ENCODE data around the gene LDAF1. TPM values are rescaled to one million over a fixed set of nuclear protein-coding genes. Genes with fewer than 3 reads are reported as not detected.
"Not testable (repeated sequence)": the region's sequence is repeated elsewhere in the genome, so short reads cannot be mapped to it uniquely, and the experiment has no call there.

LDAF1 gene
- total RNA-seq: 10 to 100 TPM; 11.0 to 11.2 TPM
- 14.1 TPM for polyA plus RNA-seq (2013, experiment 1 of 2)
- 14.8 TPM for polyA plus RNA-seq (2013, experiment 2 of 2)
- total RNA-seq: 1.4 to 27.1 (median 14.3) reads per million in 172 experiments

DNA sequence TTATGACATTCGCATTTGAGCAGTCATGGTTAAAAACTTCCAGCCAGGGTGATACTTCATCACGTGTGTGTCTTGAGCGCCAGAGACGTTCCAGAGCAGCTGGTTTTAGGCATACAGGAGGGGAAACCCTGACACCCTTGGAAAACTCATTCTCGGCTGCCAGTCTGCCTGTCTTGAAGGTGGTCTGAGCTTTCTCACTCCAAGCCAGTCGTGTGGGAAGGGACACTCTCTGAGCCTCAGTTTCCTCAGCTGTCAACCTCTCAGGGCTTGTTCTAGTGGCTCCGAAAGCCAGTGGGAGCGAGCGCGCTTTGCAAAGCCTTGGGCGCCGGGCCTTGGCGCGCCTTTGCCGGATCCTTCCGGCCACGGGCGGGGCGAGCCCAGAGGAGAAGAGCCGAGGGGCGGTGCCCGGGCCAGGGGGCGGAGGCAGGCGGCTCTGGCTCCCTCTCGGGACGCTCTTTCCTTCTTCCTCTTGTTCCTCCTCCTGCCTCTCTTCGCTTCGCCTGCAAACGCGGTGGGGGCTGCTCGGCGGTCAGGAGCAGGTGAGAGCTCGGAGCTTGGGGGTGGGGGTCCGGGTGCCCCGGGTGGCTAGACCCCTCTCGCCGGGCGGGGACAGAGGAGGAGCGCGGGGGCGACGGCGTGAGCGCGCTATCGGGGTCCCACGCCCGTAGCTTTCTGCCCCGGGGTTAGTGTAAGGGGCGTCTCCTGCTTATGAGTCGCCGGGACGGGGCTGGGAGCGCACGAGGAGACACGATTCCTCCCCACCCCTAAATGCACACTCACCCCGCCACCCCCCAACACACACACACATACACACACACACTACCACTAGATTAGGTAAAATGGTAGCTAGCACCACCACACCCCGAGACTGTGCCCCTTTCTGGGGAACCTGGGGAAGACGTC is at the start of gene LDAF1:
Gene LDAF1, plus strand, starts transcription at position 467 of the 903 bp plus-strand sequence. CDS start 2,509 bp downstream, outside the sequence.
- Histone ChIP-seq H3K27ac (ENCODE audit: low read depth in 1 of 2, low read length in 2 of 2) (peak within 1 kb of the TSS in 1 of 2 donors; percentile 14), H3K4me3 (ENCODE audit: low read length) (peak within 1 kb of the TSS; percentile 77), H3K4me1 (ENCODE audit: insufficient read depth, low read length) (peaks cover 22% of the 10 kb centered on the region), H3K9me3 (ENCODE audit: control insufficient read depth in 1 of 2, insufficient read depth in 1 of 2, low read length in 2 of 2) (no peaks in the 10 kb centered on the region), H3K27me3 (ENCODE audit: control insufficient read depth in 1 of 2, insufficient read depth in 2 of 2, low read length in 2 of 2) (no peaks in the 10 kb centered on the region), H3K36me3 (ENCODE audit: insufficient read depth, low read length) (no peaks in the 10 kb centered on the region)
- intact Hi-C loops (cut with DNase I, micrococcal nuclease): loop anchor here (5.0 to 10.0 kb wide), 2 partner anchors 136 to 256 kb away; partner anchors contain the start of genes DCUN1D3 (in 2 of the 2) and LYRM1 (in 2 of the 2)
- Mint-ChIP-seq H3K4me1 (ENCODE audit: low read depth) (peaks cover 26% of the 10 kb centered on the region), H3K36me3 (ENCODE audit: low read depth) (peaks cover 17% of the 10 kb centered on the region), H3K27me3 (no peaks in the 10 kb centered on the region), H3K27ac (peak within 1 kb of the TSS; percentile 41), H3K9me3 (no peaks in the 10 kb centered on the region), H3K4me3 (peak within 1 kb of the TSS; percentile 92)
- ATAC-seq (ENCODE audit: poor library complexity): peak; percentile 96
- CTCF ChIA-PET: no interaction called here
- POLR2A ChIA-PET: interaction anchor here (0.5 to 1.0 kb wide), 7 partner anchors 8 to 395 kb away, joined by 3 to 4 read pairs (median 3); partner anchors contain the start of genes ACSM3 and DCUN1D3
- TF ChIP-seq, protein P1, sequence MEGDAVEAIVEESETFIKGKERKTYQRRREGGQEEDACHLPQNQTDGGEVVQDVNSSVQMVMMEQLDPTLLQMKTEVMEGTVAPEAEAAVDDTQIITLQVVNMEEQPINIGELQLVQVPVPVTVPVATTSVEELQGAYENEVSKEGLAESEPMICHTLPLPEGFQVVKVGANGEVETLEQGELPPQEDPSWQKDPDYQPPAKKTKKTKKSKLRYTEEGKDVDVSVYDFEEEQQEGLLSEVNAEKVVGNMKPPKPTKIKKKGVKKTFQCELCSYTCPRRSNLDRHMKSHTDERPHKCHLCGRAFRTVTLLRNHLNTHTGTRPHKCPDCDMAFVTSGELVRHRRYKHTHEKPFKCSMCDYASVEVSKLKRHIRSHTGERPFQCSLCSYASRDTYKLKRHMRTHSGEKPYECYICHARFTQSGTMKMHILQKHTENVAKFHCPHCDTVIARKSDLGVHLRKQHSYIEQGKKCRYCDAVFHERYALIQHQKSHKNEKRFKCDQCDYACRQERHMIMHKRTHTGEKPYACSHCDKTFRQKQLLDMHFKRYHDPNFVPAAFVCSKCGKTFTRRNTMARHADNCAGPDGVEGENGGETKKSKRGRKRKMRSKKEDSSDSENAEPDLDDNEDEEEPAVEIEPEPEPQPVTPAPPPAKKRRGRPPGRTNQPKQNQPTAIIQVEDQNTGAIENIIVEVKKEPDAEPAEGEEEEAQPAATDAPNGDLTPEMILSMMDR (IDR thresholded peaks at IDR 0.05): no peak
- DNase-seq: peak; percentile 56 to 86 (median 76)

DNA sequence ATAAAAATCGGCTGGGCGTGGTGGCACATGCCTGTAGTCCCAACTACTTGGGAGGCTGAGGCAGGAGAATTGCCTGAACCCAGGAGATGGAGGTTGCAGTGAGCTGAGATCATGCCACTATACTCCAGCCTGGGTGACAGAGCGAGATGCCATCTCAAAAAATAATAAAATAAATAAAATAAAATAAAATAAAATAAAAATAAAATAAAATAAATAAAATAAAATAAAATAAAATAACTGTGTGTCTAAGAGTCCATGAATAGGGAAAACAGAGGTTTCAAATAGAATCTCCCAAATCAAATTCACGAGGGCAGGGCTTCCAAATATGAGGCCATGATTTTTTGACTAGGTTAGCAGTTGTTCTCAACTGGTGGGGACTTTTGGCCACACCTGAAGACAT is 42.9 kb upstream of the LDAF1 start:
- H3K36me3 ChIP-seq (ENCODE audit: insufficient read depth, low read length); CTCF ChIA-PET; H3K27ac Mint-ChIP-seq; H3K4me3 ChIP-seq (ENCODE audit: low read length); H3K27me3 Mint-ChIP-seq; H3K27me3 ChIP-seq (ENCODE audit: control insufficient read depth in 1 of 2, insufficient read depth in 2 of 2, low read length in 2 of 2); DNase-seq; H3K27ac ChIP-seq (ENCODE audit: low read depth in 1 of 2, low read length in 2 of 2); ATAC-seq (ENCODE audit: poor library complexity); H3K4me3 Mint-ChIP-seq; H3K9me3 ChIP-seq (ENCODE audit: control insufficient read depth in 1 of 2, insufficient read depth in 1 of 2, low read length in 2 of 2); H3K4me1 ChIP-seq (ENCODE audit: insufficient read depth, low read length); intact Hi-C loops (cut with DNase I, micrococcal nuclease); POLR2A ChIA-PET; H3K9me3 Mint-ChIP-seq: not testable (repeated sequence)
- H3K36me3 Mint-ChIP-seq (ENCODE audit: low read depth): peaks cover 13% of the 10 kb centered on the region
- H3K4me1 Mint-ChIP-seq (ENCODE audit: low read depth): peaks cover 20% of the 10 kb centered on the region

DNA sequence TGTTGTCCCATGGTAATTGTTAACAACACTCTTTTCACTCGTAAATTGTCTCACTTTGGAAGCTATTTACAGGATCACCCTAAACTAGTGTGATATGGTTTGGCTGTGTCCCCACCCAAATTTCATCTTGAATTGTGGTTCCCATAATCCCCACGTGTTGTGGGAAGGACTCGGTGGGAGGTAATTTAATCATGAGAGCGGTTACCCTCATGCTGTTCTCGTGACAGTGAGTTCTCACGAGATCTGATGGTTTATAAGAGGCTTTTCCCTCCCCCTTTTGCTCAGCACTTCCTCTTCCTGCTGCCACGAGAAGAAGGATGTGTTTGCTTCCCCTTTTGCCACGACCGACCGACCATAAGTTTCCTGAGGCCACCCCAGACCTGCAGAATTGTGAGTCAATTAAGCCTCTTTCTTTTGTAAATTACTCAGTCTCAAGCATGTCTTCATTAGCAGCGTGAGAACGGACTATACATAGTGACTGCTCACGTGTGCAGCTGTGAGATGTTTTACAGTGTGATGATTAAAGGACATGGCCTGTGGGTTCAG is 42.3 kb upstream of the LDAF1 start:
- H3K4me1 ChIP-seq (ENCODE audit: insufficient read depth, low read length): peaks cover 3% of the 10 kb centered on the region
- CTCF ChIA-PET: no interaction called here
- TF ChIP-seq, protein P1 (IDR thresholded peaks at IDR 0.05): no peak
- H3K4me1 Mint-ChIP-seq (ENCODE audit: low read depth): peaks cover 20% of the 10 kb centered on the region
- intact Hi-C loops (cut with DNase I, micrococcal nuclease): no loop called here
- H3K4me3 Mint-ChIP-seq: peak overlapping the region; percentile 85
- no peaks in the 10 kb centered on the region for H3K27me3 ChIP-seq (ENCODE audit: control insufficient read depth in 1 of 2, insufficient read depth in 2 of 2, low read length in 2 of 2)
- POLR2A ChIA-PET: no interaction called here
- ATAC-seq (ENCODE audit: poor library complexity) (no peak), DNase-seq (peak in 3 of 14 experiments; percentile 7 to 49 (median 18))
- no peak overlapping the region for H3K27ac ChIP-seq (ENCODE audit: low read depth in 1 of 2, low read length in 2 of 2)
- peak overlapping the region; percentile 37 for H3K4me3 ChIP-seq (ENCODE audit: low read length)
- peaks cover 17% of the 10 kb centered on the region for H3K36me3 Mint-ChIP-seq (ENCODE audit: low read depth)
- no peaks in the 10 kb centered on the region for H3K36me3 ChIP-seq (ENCODE audit: insufficient read depth, low read length)
- no peaks in the 10 kb centered on the region for H3K27me3 Mint-ChIP-seq
- no peaks in the 10 kb centered on the region for H3K9me3 Mint-ChIP-seq
- H3K27ac Mint-ChIP-seq: peak overlapping the region; percentile 9
- H3K9me3 ChIP-seq (ENCODE audit: control insufficient read depth in 1 of 2, insufficient read depth in 1 of 2, low read length in 2 of 2): peaks cover 0 to 4% of the 10 kb centered on the region in 2 experiments

All from CD4-positive, alpha-beta T cell (primary cell).